ENCODE measurements around the gene WDR37.
"Not testable (repeated sequence)": the region's sequence is repeated elsewhere in the genome, so short reads cannot be mapped to it uniquely, and the experiment has no call there.

WDR37 gene

GRCh38 chr10:1056326-1057105 lies at the start of gene WDR37:
Gene WDR37 (plus strand): TSS chr10:1056385. CDS start chr10:1072156, 15,771 bp downstream.
- H3K27me3 ChIP-seq (ENCODE audit: low read depth, low read length), result no peaks in the 10 kb centered on the region
- H3K4me1 ChIP-seq (ENCODE audit: control insufficient read depth in 1 of 2, insufficient read depth in 2 of 2, low read length in 2 of 2), result peaks cover 7 to 36% of the 10 kb centered on the region in 2 donors
- peaks cover 8 to 10% of the 10 kb centered on the region in 2 donors for H3K36me3 ChIP-seq (ENCODE audit: control insufficient read depth in 1 of 2, insufficient read depth in 2 of 2, low read length in 2 of 2)
- H3K4me3 ChIP-seq (ENCODE audit: low read depth in 1 of 2, low read length in 2 of 2), result peak within 1 kb of the TSS; percentile 86 to 98
- no peaks in the 10 kb centered on the region for H3K9me3 ChIP-seq (ENCODE audit: control insufficient read depth in 1 of 2, low read length in 2 of 2)
- H3K27ac ChIP-seq (ENCODE audit: low read length), result peak within 1 kb of the TSS; percentile 95

- no peak overlapping the region for H3K27ac ChIP-seq (ENCODE audit: low read length)
- H3K36me3 ChIP-seq (ENCODE audit: control insufficient read depth in 1 of 2, insufficient read depth in 2 of 2, low read length in 2 of 2), result peaks cover 86 to 100% of the 10 kb centered on the region in 2 donors
- H3K4me1 ChIP-seq (ENCODE audit: control insufficient read depth in 1 of 2, insufficient read depth in 2 of 2, low read length in 2 of 2), result no peaks in the 10 kb centered on the region
- H3K27me3 ChIP-seq (ENCODE audit: low read depth, low read length), result no peaks in the 10 kb centered on the region
- H3K4me3 ChIP-seq (ENCODE audit: low read depth in 1 of 2, low read length in 2 of 2), result no peak overlapping the region
- peaks cover 4 to 8% of the 10 kb centered on the region in 2 donors for H3K9me3 ChIP-seq (ENCODE audit: control insufficient read depth in 1 of 2, low read length in 2 of 2)
Observed at GRCh38 chr10:1006573-1006972, 49.6 kb upstream of the WDR37 start.

GRCh38 chr10:1007583-1007982 lies 48.6 kb upstream of the WDR37 start:
- no peak overlapping the region for H3K4me3 ChIP-seq (ENCODE audit: low read depth in 1 of 2, low read length in 2 of 2)
- H3K27ac ChIP-seq (ENCODE audit: low read length), result no peak overlapping the region
- H3K4me1 ChIP-seq (ENCODE audit: control insufficient read depth in 1 of 2, insufficient read depth in 2 of 2, low read length in 2 of 2), result no peaks in the 10 kb centered on the region
- no peaks in the 10 kb centered on the region for H3K27me3 ChIP-seq (ENCODE audit: low read depth, low read length)
- H3K9me3 ChIP-seq (ENCODE audit: control insufficient read depth in 1 of 2, low read length in 2 of 2), result peaks cover 0 to 4% of the 10 kb centered on the region in 2 donors
- H3K36me3 ChIP-seq (ENCODE audit: control insufficient read depth in 1 of 2, insufficient read depth in 2 of 2, low read length in 2 of 2), result peaks cover 89 to 100% of the 10 kb centered on the region in 2 donors

GRCh38 chr10:1009071-1009494 lies 47.1 kb upstream of the WDR37 start:
- Histone ChIP-seq H3K4me3 (ENCODE audit: low read depth in 1 of 2, low read length in 2 of 2) (no peak overlapping the region), H3K9me3 (ENCODE audit: control insufficient read depth in 1 of 2, low read length in 2 of 2) (no peaks in the 10 kb centered on the region), H3K27ac (ENCODE audit: low read length) (no peak overlapping the region), H3K4me1 (ENCODE audit: control insufficient read depth in 1 of 2, insufficient read depth in 2 of 2, low read length in 2 of 2) (no peaks in the 10 kb centered on the region), H3K27me3 (ENCODE audit: low read depth, low read length) (no peaks in the 10 kb centered on the region), H3K36me3 (ENCODE audit: control insufficient read depth in 1 of 2, insufficient read depth in 2 of 2, low read length in 2 of 2) (peaks cover 80 to 95% of the 10 kb centered on the region in 2 donors)

GRCh38 chr10:1009947-1010346 lies 46.2 kb upstream of the WDR37 start:
- not testable (repeated sequence) for H3K9me3 ChIP-seq (ENCODE audit: control insufficient read depth in 1 of 2, low read length in 2 of 2); H3K27me3 ChIP-seq (ENCODE audit: low read depth, low read length); H3K27ac ChIP-seq (ENCODE audit: low read length); H3K4me1 ChIP-seq (ENCODE audit: control insufficient read depth in 1 of 2, insufficient read depth in 2 of 2, low read length in 2 of 2); H3K4me3 ChIP-seq (ENCODE audit: low read depth in 1 of 2, low read length in 2 of 2)
- peaks cover 76 to 92% of the 10 kb centered on the region in 2 donors for H3K36me3 ChIP-seq (ENCODE audit: control insufficient read depth in 1 of 2, insufficient read depth in 2 of 2, low read length in 2 of 2)

- Histone ChIP-seq H3K4me3 (ENCODE audit: low read depth in 1 of 2, low read length in 2 of 2) (no peak overlapping the region), H3K27ac (ENCODE audit: low read length) (no peak overlapping the region), H3K27me3 (ENCODE audit: low read depth, low read length) (no peaks in the 10 kb centered on the region), H3K36me3 (ENCODE audit: control insufficient read depth in 1 of 2, insufficient read depth in 2 of 2, low read length in 2 of 2) (peaks cover 73 to 92% of the 10 kb centered on the region in 2 donors), H3K4me1 (ENCODE audit: control insufficient read depth in 1 of 2, insufficient read depth in 2 of 2, low read length in 2 of 2) (no peaks in the 10 kb centered on the region), H3K9me3 (ENCODE audit: control insufficient read depth in 1 of 2, low read length in 2 of 2) (no peaks in the 10 kb centered on the region)
Observed at GRCh38 chr10:1010703-1011102, 45.5 kb upstream of the WDR37 start.

- H3K4me3 ChIP-seq (ENCODE audit: low read depth in 1 of 2, low read length in 2 of 2), result no peak overlapping the region
- no peaks in the 10 kb centered on the region for H3K27me3 ChIP-seq (ENCODE audit: low read depth, low read length)
- H3K36me3 ChIP-seq (ENCODE audit: control insufficient read depth in 1 of 2, insufficient read depth in 2 of 2, low read length in 2 of 2), result peaks cover 74 to 92% of the 10 kb centered on the region in 2 donors
- H3K4me1 ChIP-seq (ENCODE audit: control insufficient read depth in 1 of 2, insufficient read depth in 2 of 2, low read length in 2 of 2), result no peaks in the 10 kb centered on the region
- no peak overlapping the region for H3K27ac ChIP-seq (ENCODE audit: low read length)
- H3K9me3 ChIP-seq (ENCODE audit: control insufficient read depth in 1 of 2, low read length in 2 of 2), result no peaks in the 10 kb centered on the region
Observed at GRCh38 chr10:1011696-1012095, 44.5 kb upstream of the WDR37 start.

- no peaks in the 10 kb centered on the region for H3K27me3 ChIP-seq (ENCODE audit: low read depth, low read length)
- H3K4me1 ChIP-seq (ENCODE audit: control insufficient read depth in 1 of 2, insufficient read depth in 2 of 2, low read length in 2 of 2), result no peaks in the 10 kb centered on the region
- H3K27ac ChIP-seq (ENCODE audit: low read length), result no peak overlapping the region
- no peaks in the 10 kb centered on the region for H3K9me3 ChIP-seq (ENCODE audit: control insufficient read depth in 1 of 2, low read length in 2 of 2)
- H3K4me3 ChIP-seq (ENCODE audit: low read depth in 1 of 2, low read length in 2 of 2), result no peak overlapping the region
- peaks cover 62 to 83% of the 10 kb centered on the region in 2 donors for H3K36me3 ChIP-seq (ENCODE audit: control insufficient read depth in 1 of 2, insufficient read depth in 2 of 2, low read length in 2 of 2)
Observed at GRCh38 chr10:1015688-1016087, 40.5 kb upstream of the WDR37 start.

GRCh38 chr10:1019362-1019761 lies 36.8 kb upstream of the WDR37 start:
- Histone ChIP-seq H3K9me3 (ENCODE audit: control insufficient read depth in 1 of 2, low read length in 2 of 2) (no peaks in the 10 kb centered on the region), H3K36me3 (ENCODE audit: control insufficient read depth in 1 of 2, insufficient read depth in 2 of 2, low read length in 2 of 2) (peaks cover 38 to 54% of the 10 kb centered on the region in 2 donors), H3K4me3 (ENCODE audit: low read depth in 1 of 2, low read length in 2 of 2) (no peak overlapping the region), H3K4me1 (ENCODE audit: control insufficient read depth in 1 of 2, insufficient read depth in 2 of 2, low read length in 2 of 2) (no peaks in the 10 kb centered on the region), H3K27ac (ENCODE audit: low read length) (no peak overlapping the region), H3K27me3 (ENCODE audit: low read depth, low read length) (no peaks in the 10 kb centered on the region)

- Histone ChIP-seq H3K4me1 (ENCODE audit: control insufficient read depth in 1 of 2, insufficient read depth in 2 of 2, low read length in 2 of 2) (no peaks in the 10 kb centered on the region), H3K9me3 (ENCODE audit: control insufficient read depth in 1 of 2, low read length in 2 of 2) (no peaks in the 10 kb centered on the region), H3K27ac (ENCODE audit: low read length) (no peak overlapping the region), H3K27me3 (ENCODE audit: low read depth, low read length) (no peaks in the 10 kb centered on the region), H3K36me3 (ENCODE audit: control insufficient read depth in 1 of 2, insufficient read depth in 2 of 2, low read length in 2 of 2) (peaks cover 34 to 46% of the 10 kb centered on the region in 2 donors), H3K4me3 (ENCODE audit: low read depth in 1 of 2, low read length in 2 of 2) (no peak overlapping the region)
Observed at GRCh38 chr10:1020460-1020859, 35.7 kb upstream of the WDR37 start.

GRCh38 chr10:1020958-1021357 lies 35.2 kb upstream of the WDR37 start:
- Histone ChIP-seq H3K9me3 (ENCODE audit: control insufficient read depth in 1 of 2, low read length in 2 of 2) (no peaks in the 10 kb centered on the region), H3K27ac (ENCODE audit: low read length) (no peak overlapping the region), H3K4me1 (ENCODE audit: control insufficient read depth in 1 of 2, insufficient read depth in 2 of 2, low read length in 2 of 2) (no peaks in the 10 kb centered on the region), H3K36me3 (ENCODE audit: control insufficient read depth in 1 of 2, insufficient read depth in 2 of 2, low read length in 2 of 2) (peaks cover 30 to 41% of the 10 kb centered on the region in 2 donors), H3K4me3 (ENCODE audit: low read depth in 1 of 2, low read length in 2 of 2) (no peak overlapping the region), H3K27me3 (ENCODE audit: low read depth, low read length) (no peaks in the 10 kb centered on the region)

- Histone ChIP-seq H3K27ac (ENCODE audit: low read length) (no peak overlapping the region), H3K27me3 (ENCODE audit: low read depth, low read length) (no peaks in the 10 kb centered on the region), H3K4me1 (ENCODE audit: control insufficient read depth in 1 of 2, insufficient read depth in 2 of 2, low read length in 2 of 2) (no peaks in the 10 kb centered on the region), H3K9me3 (ENCODE audit: control insufficient read depth in 1 of 2, low read length in 2 of 2) (no peaks in the 10 kb centered on the region), H3K4me3 (ENCODE audit: low read depth in 1 of 2, low read length in 2 of 2) (no peak overlapping the region), H3K36me3 (ENCODE audit: control insufficient read depth in 1 of 2, insufficient read depth in 2 of 2, low read length in 2 of 2) (peaks cover 15 to 28% of the 10 kb centered on the region in 2 donors)
Observed at GRCh38 chr10:1022413-1022812, 33.8 kb upstream of the WDR37 start.

All from muscle layer of duodenum (tissue), 2 donors.